IPS DF 6.9 (cell line): ENCODE results near the gene TMA7B.

Experiments
- DNase-seq: peaks from one replicate; pipeline ENCODE4 v3.0.0-alpha.2; 2013; ENCODE audit warnings: low read depth, low spot score
- H3K27ac ChIP-seq: one replicate; pipeline ENCODE4 v1.5.1; 2013; ENCODE audit warnings: low read length, control low read depth
- H3K27me3 ChIP-seq: 2 replicates; pipeline ENCODE4 v1.6.1; 2013; ENCODE audit warnings: mild to moderate bottlenecking, low read length; ENCODE audit not compliant: control insufficient read depth, insufficient read depth
- H3K36me3 ChIP-seq: 2 replicates; pipeline ENCODE4 v1.6.1; 2013; ENCODE audit warnings: low read length; ENCODE audit not compliant: control insufficient read depth, insufficient read depth
- H3K4me1 ChIP-seq: 2 replicates; pipeline ENCODE4 v1.6.1; 2013; ENCODE audit warnings: low read length; ENCODE audit not compliant: control insufficient read depth, insufficient read depth
- H3K4me3 ChIP-seq: 2 replicates; pipeline ENCODE4 v1.5.1; 2013; ENCODE audit warnings: mild to moderate bottlenecking, low read length
- H3K9me3 ChIP-seq: 2 replicates; pipeline ENCODE4 v1.6.1; 2013; ENCODE audit warnings: low read length, inconsistent platforms; ENCODE audit not compliant: control insufficient read depth, insufficient read depth
- WGBS: extraction: QIAGEN DNeasy Blood & Tissue Kit; methylation state at CpG from one replicate; pipeline ENCODE4 v1.1.7; 2013; ENCODE audit warnings: mixed read lengths, missing lambda C conversion rate; ENCODE audit not compliant: insufficient read length, insufficient coverage; 5-methylcytosine and 5-hydroxymethylcytosine counted together

Gene TMA7B

DNA sequence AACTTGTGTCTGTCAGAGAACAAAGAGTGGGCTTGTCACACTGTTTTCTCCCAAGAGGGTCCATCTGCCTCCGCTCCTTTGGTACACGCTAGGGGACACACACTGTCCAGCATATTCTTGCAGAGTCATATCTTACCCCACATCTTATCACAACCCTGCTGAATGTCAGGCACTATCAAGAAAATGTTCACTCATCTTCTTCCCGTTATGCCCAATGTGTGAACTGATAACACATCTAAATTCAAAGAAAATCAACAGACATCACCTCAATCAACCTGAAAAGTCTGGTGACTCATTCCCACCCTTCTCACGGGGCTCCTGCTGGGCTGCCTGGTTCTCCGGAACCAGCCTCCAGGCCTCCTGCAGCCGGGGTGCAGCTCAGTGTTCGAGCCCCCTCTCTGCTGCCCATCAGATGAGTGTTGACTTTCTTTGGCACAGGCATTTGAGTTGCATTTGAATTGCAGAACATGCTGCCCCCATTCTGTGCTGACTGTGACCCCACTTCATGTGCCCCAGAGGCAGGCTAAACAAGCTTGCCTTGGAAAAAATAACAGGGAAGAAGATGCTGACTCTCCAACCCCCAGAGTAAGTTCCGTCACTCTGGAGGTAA lies 40.0 kb upstream of the TMA7B start:
- no CpG with 5 or more reads among the region's 8 CpGs for WGBS
- 0 out of 2 replicates have a peak, but pooled peaks cover 2% of the 10 kb centered on the region for H3K4me1 ChIP-seq
- H3K9me3 ChIP-seq: no peaks in the 10 kb centered on the region
- H3K36me3 ChIP-seq: no peaks in the 10 kb centered on the region
- H3K27ac ChIP-seq: no peak overlapping the region
- H3K4me3 ChIP-seq: no peak overlapping the region
- no peaks in the 10 kb centered on the region for H3K27me3 ChIP-seq
- DNase-seq: no peak

DNA sequence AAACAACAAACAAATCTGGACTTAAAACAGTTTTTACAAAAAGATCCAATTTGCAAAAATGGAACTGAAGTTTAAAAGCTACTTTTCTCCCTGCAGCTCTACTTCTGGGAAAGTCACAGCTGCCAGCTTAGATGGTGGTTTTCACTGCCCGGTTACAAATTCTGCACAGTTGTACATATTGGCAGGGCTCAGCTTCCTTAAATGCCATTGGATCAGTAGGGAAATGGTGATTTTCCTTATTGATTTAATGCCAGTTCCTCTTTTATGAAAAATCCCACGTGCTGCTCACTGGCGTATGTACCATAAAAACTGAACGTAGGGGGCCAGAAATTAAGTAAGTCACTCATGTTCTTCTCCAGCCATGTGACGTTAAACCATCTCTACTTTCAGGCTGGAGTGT lies 36.5 kb upstream of the TMA7B start:
- H3K36me3 ChIP-seq: no peaks in the 10 kb centered on the region
- no CpG with 5 or more reads among the region's 5 CpGs for WGBS
- no peaks in the 10 kb centered on the region; the same call in 1 of the 2 replicates for H3K4me1 ChIP-seq
- H3K4me3 ChIP-seq: no peak overlapping the region
- H3K27ac ChIP-seq: no peak overlapping the region
- H3K9me3 ChIP-seq: no peaks in the 10 kb centered on the region
- H3K27me3 ChIP-seq: no peaks in the 10 kb centered on the region
- no peak for DNase-seq

DNA sequence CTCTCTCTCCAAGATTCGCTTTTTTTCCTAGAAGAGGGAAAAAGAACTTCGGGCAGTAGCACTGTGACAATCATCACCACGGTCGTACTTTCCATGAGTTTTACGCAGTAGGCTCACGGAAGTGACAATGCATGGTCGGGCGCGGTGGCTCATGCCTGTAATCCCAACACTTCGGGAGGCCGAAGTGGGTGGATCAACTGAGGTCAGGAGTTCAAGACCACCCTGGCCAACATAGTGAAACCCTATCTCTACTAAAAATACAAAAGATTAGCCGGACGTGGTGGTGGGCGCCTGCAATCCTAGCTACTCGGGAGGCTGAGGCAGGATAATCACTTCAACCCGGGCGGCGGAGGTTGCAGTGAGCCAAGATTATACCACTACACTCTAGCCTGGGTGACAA lies 35.9 kb upstream of the TMA7B start:
- Histone ChIP-seq H3K36me3 (no peaks in the 10 kb centered on the region), H3K4me1 (no peaks in the 10 kb centered on the region; the same call in 1 of the 2 replicates), H3K27ac (no peak overlapping the region), H3K4me3 (no peak overlapping the region), H3K27me3 (no peaks in the 10 kb centered on the region), H3K9me3 (no peaks in the 10 kb centered on the region)
- no CpG with 5 or more reads among the region's 18 CpGs for WGBS
- no peak for DNase-seq

DNA sequence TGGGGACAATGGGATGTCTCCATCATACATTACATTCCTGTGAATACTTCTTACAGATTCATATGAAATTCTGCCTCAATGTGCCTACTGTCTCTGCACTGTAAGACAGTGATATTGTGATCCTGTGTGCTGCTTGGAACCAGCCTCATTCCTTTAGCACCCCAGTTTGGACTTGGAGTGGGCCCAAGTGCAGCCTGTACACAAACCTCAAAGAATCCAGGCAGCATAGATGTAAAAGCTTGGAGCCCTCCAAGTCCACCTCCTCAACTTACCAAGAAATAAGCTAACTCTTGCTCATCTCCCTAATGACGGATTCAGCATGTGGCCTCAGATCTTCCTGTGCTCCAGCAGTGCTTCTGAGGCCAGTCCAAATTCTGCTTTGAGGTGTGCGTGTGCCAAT lies 34.9 kb upstream of the TMA7B start:
- Histone ChIP-seq H3K9me3 (no peaks in the 10 kb centered on the region), H3K27me3 (no peaks in the 10 kb centered on the region), H3K4me1 (no peaks in the 10 kb centered on the region; the same call in 1 of the 2 replicates), H3K36me3 (no peaks in the 10 kb centered on the region), H3K4me3 (no peak overlapping the region), H3K27ac (no peak overlapping the region)
- DNase-seq: no peak
- WGBS: no CpG with 5 or more reads among the region's 2 CpGs

DNA sequence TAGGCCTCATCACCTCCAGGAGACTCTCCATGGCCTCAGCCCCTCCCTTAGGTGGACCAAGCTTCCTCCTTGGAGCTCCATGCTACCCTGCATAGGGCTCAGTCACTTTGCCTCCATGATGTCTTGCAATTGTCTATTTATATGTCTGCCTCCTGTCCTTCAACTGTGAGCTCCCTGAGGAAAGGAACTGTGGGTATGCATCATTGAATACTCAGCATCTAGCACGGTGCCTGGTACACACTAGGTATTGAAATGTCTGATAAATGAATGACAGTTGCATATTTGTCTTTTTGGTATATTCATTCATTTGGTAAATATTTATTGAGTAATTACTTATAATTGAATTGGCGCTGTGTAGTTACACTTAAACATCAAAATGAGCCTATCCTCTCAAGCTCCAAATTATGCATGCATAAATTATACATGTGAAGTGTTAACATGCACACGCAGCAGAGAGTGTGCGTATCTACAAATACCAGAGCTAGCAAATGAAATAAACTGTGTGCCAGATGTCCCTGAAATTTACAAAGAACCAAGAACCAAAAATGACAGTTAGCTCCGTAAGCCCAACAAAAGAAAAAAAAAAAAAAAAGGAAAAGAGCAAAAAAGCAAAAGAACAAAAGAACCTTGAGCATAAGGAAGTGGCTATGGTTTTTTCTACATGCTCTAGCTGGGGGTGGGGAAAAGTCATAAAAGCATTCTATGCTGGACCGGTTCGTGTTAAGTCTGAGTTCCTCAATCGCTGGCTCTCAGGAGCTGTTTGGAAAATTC lies 34.1 kb upstream of the TMA7B start:
- Histone ChIP-seq H3K9me3 (no peaks in the 10 kb centered on the region), H3K36me3 (no peaks in the 10 kb centered on the region), H3K4me3 (no peak overlapping the region), H3K4me1 (no peaks in the 10 kb centered on the region; the same call in 1 of the 2 replicates), H3K27ac (no peak overlapping the region), H3K27me3 (no peaks in the 10 kb centered on the region)
- WGBS: no CpG with 5 or more reads among the region's 8 CpGs
- no peak for DNase-seq

DNA sequence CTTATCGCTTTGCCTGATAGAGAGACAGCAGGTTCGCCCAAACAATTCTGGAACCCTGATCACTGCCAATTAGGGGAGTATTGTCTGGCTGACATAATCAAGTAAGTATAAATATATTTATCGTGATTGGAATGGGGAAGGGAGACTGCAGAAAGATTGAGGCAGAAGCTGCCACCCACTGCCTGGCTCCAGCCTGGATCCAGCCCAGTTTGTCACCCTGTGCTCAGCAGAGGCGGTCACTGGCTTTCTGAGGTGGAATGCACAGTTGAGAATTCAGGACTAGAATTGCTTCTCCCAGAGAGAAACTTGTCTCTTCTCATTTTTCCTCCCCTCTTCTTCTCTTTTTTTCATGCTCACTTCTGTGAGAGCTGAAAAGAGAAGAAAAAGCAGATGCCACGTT lies 33.4 kb upstream of the TMA7B start:
- Histone ChIP-seq H3K4me1 (no peaks in the 10 kb centered on the region; the same call in 1 of the 2 replicates), H3K27ac (no peak overlapping the region)
- WGBS: no CpG with 5 or more reads among the region's 5 CpGs

DNA sequence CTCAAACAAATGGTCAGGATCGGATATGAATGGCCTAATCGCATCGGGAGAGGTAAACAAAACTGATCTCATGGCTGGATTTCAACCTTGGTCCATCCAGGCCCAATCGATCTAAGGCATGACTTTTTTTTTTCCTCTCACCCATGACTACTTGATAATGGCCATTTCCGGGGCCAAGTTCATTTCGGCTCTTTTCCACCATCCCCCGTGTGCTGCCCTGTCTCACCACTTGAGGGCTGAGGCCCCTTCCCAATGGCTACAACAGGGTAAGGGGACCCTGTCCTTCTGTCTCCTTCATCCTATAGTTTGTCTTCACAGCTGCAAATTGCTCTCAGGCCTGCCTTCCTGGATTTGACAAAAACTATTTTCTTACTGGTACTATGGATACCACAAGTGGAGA lies 32.7 kb upstream of the TMA7B start:
- no peak for DNase-seq
- no CpG with 5 or more reads among the region's 7 CpGs for WGBS
- no peaks in the 10 kb centered on the region for H3K27me3 ChIP-seq
- H3K36me3 ChIP-seq: no peaks in the 10 kb centered on the region
- H3K27ac ChIP-seq: no peak overlapping the region
- H3K9me3 ChIP-seq: no peaks in the 10 kb centered on the region
- H3K4me1 ChIP-seq: no peaks in the 10 kb centered on the region; the same call in 1 of the 2 replicates
- H3K4me3 ChIP-seq: no peak overlapping the region

More for the DNA sequence above, 33.4 kb upstream of the TMA7B start:
- no peak overlapping the region for H3K4me3 ChIP-seq
- no peaks in the 10 kb centered on the region for H3K9me3 ChIP-seq
- DNase-seq: no peak
- H3K36me3 ChIP-seq: no peaks in the 10 kb centered on the region
- no peaks in the 10 kb centered on the region for H3K27me3 ChIP-seq

DNA sequence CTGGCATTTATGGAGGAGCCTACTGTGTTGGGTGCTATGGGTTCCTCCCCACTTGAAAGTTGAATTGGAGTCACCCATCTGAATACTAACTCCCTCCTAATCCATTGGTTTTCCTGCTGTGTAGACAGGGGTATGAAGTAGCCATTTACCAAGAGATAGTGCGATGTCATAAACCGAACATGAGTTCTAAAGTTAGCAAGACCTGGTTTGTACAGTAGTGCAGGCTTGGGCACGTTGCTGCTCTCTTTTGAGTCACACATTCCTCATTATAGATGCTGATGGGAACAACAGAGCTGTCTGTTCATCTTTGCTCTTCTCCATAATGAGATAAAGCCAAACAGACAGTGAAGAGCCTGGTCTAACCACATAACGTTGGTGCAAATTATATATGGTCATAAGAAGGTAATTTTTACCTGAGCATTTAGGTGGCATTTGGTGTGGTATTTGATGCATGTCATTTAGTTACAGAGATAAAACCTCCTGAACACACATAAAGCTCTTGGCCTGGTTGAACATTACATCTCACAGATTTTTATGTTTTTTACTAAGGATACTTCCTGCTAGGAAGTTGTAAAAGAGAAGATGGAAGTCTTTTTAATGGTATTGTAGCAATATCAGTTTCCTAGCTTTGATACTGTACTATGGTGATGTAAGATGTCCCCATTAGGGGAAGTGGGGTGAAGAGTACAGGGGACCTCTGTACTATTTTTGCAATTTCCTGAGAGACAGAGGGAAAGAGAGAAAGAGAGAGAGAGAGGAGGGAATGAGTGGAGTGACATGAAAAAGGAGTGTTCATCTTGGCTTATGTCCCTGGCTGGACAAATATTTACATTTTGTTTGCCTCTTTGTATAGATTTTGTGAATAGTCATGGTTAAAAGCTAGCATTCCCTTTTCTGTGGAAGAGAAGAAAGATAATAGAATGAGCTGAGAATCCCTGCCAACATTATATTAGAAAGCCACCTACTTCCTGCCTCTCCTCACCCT lies 31.4 kb upstream of the TMA7B start:
- no CpG with 5 or more reads among the region's 4 CpGs for WGBS
- no peak for DNase-seq
- Histone ChIP-seq H3K36me3 (no peaks in the 10 kb centered on the region), H3K4me1 (no peaks in the 10 kb centered on the region; the same call in 1 of the 2 replicates), H3K27me3 (no peaks in the 10 kb centered on the region), H3K4me3 (no peak overlapping the region), H3K9me3 (no peaks in the 10 kb centered on the region), H3K27ac (no peak overlapping the region)

DNA sequence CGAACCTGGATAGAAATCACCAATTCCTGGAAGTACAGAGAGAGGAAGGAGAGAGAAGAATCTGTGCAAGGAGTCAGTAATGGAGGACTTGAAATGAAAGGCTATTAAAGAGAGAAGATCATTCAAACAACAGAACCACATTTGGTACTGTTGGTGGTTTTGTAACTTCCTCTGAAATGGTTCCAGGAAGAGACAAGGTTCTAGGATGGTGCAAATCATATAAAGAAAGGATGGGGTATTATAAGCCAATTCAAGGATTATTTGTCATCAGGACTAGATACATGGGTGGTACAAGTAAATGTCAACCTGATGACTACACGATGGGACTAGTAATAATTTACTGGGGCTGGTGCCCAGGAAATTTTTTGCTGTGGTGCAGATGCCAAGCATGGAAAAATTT lies 28.9 kb upstream of the TMA7B start:
- no CpG with 5 or more reads among the region's 2 CpGs for WGBS
- DNase-seq: no peak
- no peak overlapping the region for H3K27ac ChIP-seq
- no peaks in the 10 kb centered on the region for H3K36me3 ChIP-seq
- H3K4me3 ChIP-seq: no peak overlapping the region
- H3K4me1 ChIP-seq: no peaks in the 10 kb centered on the region; the same call in 1 of the 2 replicates
- H3K9me3 ChIP-seq: no peaks in the 10 kb centered on the region
- H3K27me3 ChIP-seq: no peaks in the 10 kb centered on the region

DNA sequence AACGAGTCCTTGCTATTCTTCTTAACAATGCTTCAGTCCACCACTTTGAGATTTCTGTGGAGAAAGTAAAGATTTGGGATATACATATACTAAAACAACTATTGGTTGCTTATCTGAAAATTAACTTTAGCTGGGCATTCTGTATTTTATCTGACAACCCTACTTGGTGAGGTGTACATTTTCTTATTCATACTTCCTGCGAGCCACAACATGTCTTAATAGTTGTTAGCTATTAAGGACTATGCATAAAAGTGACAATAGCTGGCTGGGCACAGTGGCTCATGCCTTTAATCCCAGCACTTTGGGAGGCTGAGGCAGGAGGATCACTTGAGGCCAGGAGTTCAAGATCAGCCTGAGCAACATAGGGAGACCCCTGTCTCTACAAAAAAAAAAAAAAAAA lies 28.0 kb upstream of the TMA7B start:
- no peaks in the 10 kb centered on the region for H3K9me3 ChIP-seq
- no peak for DNase-seq
- H3K27ac ChIP-seq: no peak overlapping the region
- H3K36me3 ChIP-seq: no peaks in the 10 kb centered on the region
- H3K4me3 ChIP-seq: no peak overlapping the region
- WGBS: no CpG with 5 or more reads among the region's 2 CpGs
- H3K27me3 ChIP-seq: no peaks in the 10 kb centered on the region
- H3K4me1 ChIP-seq: no peaks in the 10 kb centered on the region; the same call in 1 of the 2 replicates
